ENCODE results near the gene SERTAD1.
A peak's percentile ranks its signal among the peaks of the same experiment; 100 is the strongest.

Gene SERTAD1

GRCh38 chr19:40415768-40416167, 10.0 kb downstream of the SERTAD1 start:
- no peak overlapping the region for H3K14ac ChIP-seq (ENCODE audit: low read length)
- no peak overlapping the region for H4K8ac ChIP-seq (ENCODE audit: low read depth, low read length)
- no peaks in the 10 kb centered on the region for H3K36me3 ChIP-seq (replicated peaks in 1 of 2; ENCODE audit: control insufficient read depth in 2 of 2, insufficient read depth in 2 of 2, low read length in 2 of 2)
- H4K91ac ChIP-seq (ENCODE audit: low read depth, low read length, poor library complexity) = no peak overlapping the region
- H3K27ac ChIP-seq (replicated peaks; ENCODE audit: low read length) = no peak overlapping the region
- no peak overlapping the region for H2BK120ac ChIP-seq (ENCODE audit: low read depth, low read length)
- H3K27me3 ChIP-seq (ENCODE audit: control insufficient read depth in 3 of 3, insufficient read depth in 3 of 3, low read depth in 1 of 3, low read length in 3 of 3) = no peaks in the 10 kb centered on the region
- H3K4me1 ChIP-seq (ENCODE audit: control insufficient read depth in 2 of 2, insufficient read depth in 1 of 2, low read depth in 1 of 2, low read length in 2 of 2) = peaks cover 4 to 16% of the 10 kb centered on the region in 2 donors
- H3K4me3 ChIP-seq (ENCODE audit: low read length in 2 of 2) = no peak overlapping the region
- DNase-seq (ENCODE audit: low spot score) = no peak
- no peak overlapping the region for H3K9ac ChIP-seq (ENCODE audit: low read depth, low read length, poor library complexity)
- no peak overlapping the region for H2BK15ac ChIP-seq (ENCODE audit: low read length)
- H3K4me2 ChIP-seq (ENCODE audit: insufficient read depth, low read length, poor library complexity, severe bottlenecking) = no peak overlapping the region
- H2AK5ac ChIP-seq (ENCODE audit: low read depth, low read length) = peak overlapping the region; percentile 35
- no peaks in the 10 kb centered on the region for H3K9me3 ChIP-seq (replicated peaks in 1 of 2; ENCODE audit: control insufficient read depth in 2 of 2, insufficient read depth in 1 of 2, low read depth in 1 of 2, low read length in 2 of 2)
- peak overlapping the region; percentile 44 for H2BK12ac ChIP-seq (ENCODE audit: low read length)
- no peak overlapping the region for H3K4ac ChIP-seq (ENCODE audit: low read length)
- H3K79me1 ChIP-seq (ENCODE audit: low read depth, low read length) = no peaks in the 10 kb centered on the region
- WGBS, 2 donors (ENCODE audit: extremely low coverage in 2 of 2, insufficient read length in 2 of 2, insufficient replicate concordance in 1 of 2) = no CpG with 5 or more reads among the region's 2 CpGs
- no peak overlapping the region for H2AFZ ChIP-seq (ENCODE audit: low read length)
- no peak overlapping the region for H3K23ac ChIP-seq (ENCODE audit: low read depth, low read length, poor library complexity)
- no peak overlapping the region for H2BK5ac ChIP-seq (ENCODE audit: low read length)
- H3K18ac ChIP-seq (ENCODE audit: low read length) = no peak overlapping the region

DNA sequence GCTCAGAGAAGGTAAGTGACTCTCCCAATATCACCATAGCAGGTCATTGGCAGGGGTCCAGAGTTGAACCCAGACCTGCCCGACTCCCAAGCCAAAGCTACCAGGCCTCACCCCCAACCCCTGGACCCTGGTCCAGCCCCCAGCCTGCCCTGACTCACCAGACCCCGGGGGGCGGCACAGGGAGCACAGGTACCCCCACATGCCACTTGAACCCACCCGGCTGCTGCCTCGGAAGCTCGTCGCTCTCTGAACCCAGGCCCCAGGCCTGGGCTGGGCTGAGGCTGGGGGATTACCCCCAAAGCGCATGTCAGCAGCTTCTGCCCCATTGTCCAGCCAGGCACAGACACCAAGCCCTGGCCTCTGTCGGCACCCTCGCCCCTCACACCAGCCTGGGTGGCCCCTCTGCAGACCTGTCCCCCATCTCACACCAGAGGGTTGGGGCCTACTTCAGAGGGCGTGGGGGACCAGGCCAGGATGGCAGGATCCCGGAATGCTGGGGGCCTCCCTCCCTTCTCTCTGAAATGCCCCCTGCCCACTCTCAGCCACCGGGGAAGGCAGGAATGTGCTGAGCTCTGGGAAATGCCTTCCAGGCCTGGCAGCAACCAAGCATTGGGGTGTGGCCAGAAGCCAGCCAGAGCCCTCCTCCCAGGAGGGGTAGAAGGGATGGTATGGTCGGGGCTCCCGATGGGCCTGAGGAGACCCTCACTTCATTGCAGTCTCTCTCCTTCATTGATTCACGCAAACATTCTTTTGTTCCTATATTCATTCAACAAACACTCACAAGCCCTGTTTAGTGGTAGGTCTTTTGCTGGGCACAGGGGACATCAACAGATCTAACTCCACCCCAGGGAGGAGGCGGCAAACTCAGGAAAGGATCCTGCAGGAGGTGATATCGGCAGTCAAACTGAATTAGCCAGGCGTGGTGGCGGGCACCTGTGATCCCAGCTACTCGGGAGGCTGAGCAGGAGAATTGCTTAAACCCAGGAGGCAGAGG, 11.0 kb downstream of the SERTAD1 start:
- no peak overlapping the region for H3K23ac ChIP-seq (ENCODE audit: low read depth, low read length, poor library complexity)
- H3K9me3 ChIP-seq (replicated peaks in 1 of 2; ENCODE audit: control insufficient read depth in 2 of 2, insufficient read depth in 1 of 2, low read depth in 1 of 2, low read length in 2 of 2) = no peaks in the 10 kb centered on the region
- H2BK5ac ChIP-seq (ENCODE audit: low read length) = peak overlapping the region; percentile 79
- H3K36me3 ChIP-seq (replicated peaks in 1 of 2; ENCODE audit: control insufficient read depth in 2 of 2, insufficient read depth in 2 of 2, low read length in 2 of 2) = no peaks in the 10 kb centered on the region
- no peak overlapping the region for H3K9ac ChIP-seq (ENCODE audit: low read depth, low read length, poor library complexity)
- H2BK15ac ChIP-seq (ENCODE audit: low read length) = peak overlapping the region; percentile 93
- no peak for DNase-seq (ENCODE audit: low spot score)
- H3K4me2 ChIP-seq (ENCODE audit: insufficient read depth, low read length, poor library complexity, severe bottlenecking) = no peak overlapping the region
- H3K4me3 ChIP-seq (ENCODE audit: low read length in 2 of 2) = no peak overlapping the region
- H3K14ac ChIP-seq (ENCODE audit: low read length) = no peak overlapping the region
- no peak overlapping the region for H3K4ac ChIP-seq (ENCODE audit: low read length)
- H3K27ac ChIP-seq (replicated peaks; ENCODE audit: low read length) = no peak overlapping the region
- H2BK12ac ChIP-seq (ENCODE audit: low read length) = no peak overlapping the region
- H3K4me1 ChIP-seq (ENCODE audit: control insufficient read depth in 2 of 2, insufficient read depth in 1 of 2, low read depth in 1 of 2, low read length in 2 of 2) = peaks cover 9 to 23% of the 10 kb centered on the region in 2 donors
- no peak overlapping the region for H4K8ac ChIP-seq (ENCODE audit: low read depth, low read length)
- peak overlapping the region; percentile 96 for H2AK5ac ChIP-seq (ENCODE audit: low read depth, low read length)
- no CpG with 5 or more reads among the region's 21 CpGs for WGBS, 2 donors (ENCODE audit: extremely low coverage in 2 of 2, insufficient read length in 2 of 2, insufficient replicate concordance in 1 of 2)
- H3K27me3 ChIP-seq (ENCODE audit: control insufficient read depth in 3 of 3, insufficient read depth in 3 of 3, low read depth in 1 of 3, low read length in 3 of 3) = no peaks in the 10 kb centered on the region
- no peak overlapping the region for H2AFZ ChIP-seq (ENCODE audit: low read length)
- H4K91ac ChIP-seq (ENCODE audit: low read depth, low read length, poor library complexity) = peak overlapping the region; percentile 54
- no peaks in the 10 kb centered on the region for H3K79me1 ChIP-seq (ENCODE audit: low read depth, low read length)
- H3K18ac ChIP-seq (ENCODE audit: low read length) = peak overlapping the region; percentile 67
- H2BK120ac ChIP-seq (ENCODE audit: low read depth, low read length) = no peak overlapping the region

GRCh38 chr19:40413291-40413845, 12.4 kb downstream of the SERTAD1 start, which contains the start of gene PRX:
TSS of gene PRX (minus strand) at chr19:40413378. CDS start at chr19:40407932, 5,446 bp downstream.
- peak within 1 kb of the TSS; percentile 18 for H2BK12ac ChIP-seq (ENCODE audit: low read length)
- peak within 1 kb of the TSS; percentile 96 for H2AK5ac ChIP-seq (ENCODE audit: low read depth, low read length)
- H2BK120ac ChIP-seq (ENCODE audit: low read depth, low read length) = no peak within 1 kb of the TSS
- H3K36me3 ChIP-seq (replicated peaks in 1 of 2; ENCODE audit: control insufficient read depth in 2 of 2, insufficient read depth in 2 of 2, low read length in 2 of 2) = no peaks in the 10 kb centered on the region
- H3K4me2 ChIP-seq (ENCODE audit: insufficient read depth, low read length, poor library complexity, severe bottlenecking) = no peak within 1 kb of the TSS
- H2AFZ ChIP-seq (ENCODE audit: low read length) = peak within 1 kb of the TSS; percentile 84
- H3K27me3 ChIP-seq (ENCODE audit: control insufficient read depth in 3 of 3, insufficient read depth in 3 of 3, low read depth in 1 of 3, low read length in 3 of 3) = no peaks in the 10 kb centered on the region
- no peaks in the 10 kb centered on the region for H3K79me1 ChIP-seq (ENCODE audit: low read depth, low read length)
- H4K8ac ChIP-seq (ENCODE audit: low read depth, low read length) = no peak within 1 kb of the TSS
- H4K91ac ChIP-seq (ENCODE audit: low read depth, low read length, poor library complexity) = no peak within 1 kb of the TSS
- DNase-seq (ENCODE audit: low spot score) = no peak
- H2BK15ac ChIP-seq (ENCODE audit: low read length) = no peak within 1 kb of the TSS
- peaks cover 12 to 26% of the 10 kb centered on the region in 2 donors for H3K4me1 ChIP-seq (ENCODE audit: control insufficient read depth in 2 of 2, insufficient read depth in 1 of 2, low read depth in 1 of 2, low read length in 2 of 2)
- H3K9ac ChIP-seq (ENCODE audit: low read depth, low read length, poor library complexity) = no peak within 1 kb of the TSS
- WGBS, 2 donors (ENCODE audit: extremely low coverage in 2 of 2, insufficient read length in 2 of 2, insufficient replicate concordance in 1 of 2) = no CpG with 5 or more reads among the region's 18 CpGs
- H2BK5ac ChIP-seq (ENCODE audit: low read length) = no peak within 1 kb of the TSS
- no peak within 1 kb of the TSS for H3K27ac ChIP-seq (replicated peaks; ENCODE audit: low read length)
- H3K23ac ChIP-seq (ENCODE audit: low read depth, low read length, poor library complexity) = no peak within 1 kb of the TSS
- peak within 1 kb of the TSS; percentile 21 for H3K14ac ChIP-seq (ENCODE audit: low read length)
- H3K4me3 ChIP-seq (ENCODE audit: low read length in 2 of 2) = peak within 1 kb of the TSS in 1 of 2 donors; percentile 9
- no peaks in the 10 kb centered on the region for H3K9me3 ChIP-seq (replicated peaks in 1 of 2; ENCODE audit: control insufficient read depth in 2 of 2, insufficient read depth in 1 of 2, low read depth in 1 of 2, low read length in 2 of 2)
- H3K18ac ChIP-seq (ENCODE audit: low read length) = peak within 1 kb of the TSS; percentile 32
- H3K4ac ChIP-seq (ENCODE audit: low read length) = no peak within 1 kb of the TSS

GRCh38 chr19:40412866-40413265, 12.9 kb downstream of the SERTAD1 start:
- Histone ChIP-seq H2BK12ac (ENCODE audit: low read length) (peak overlapping the region; percentile 18), H3K27me3 (ENCODE audit: control insufficient read depth in 3 of 3, insufficient read depth in 3 of 3, low read depth in 1 of 3, low read length in 3 of 3) (no peaks in the 10 kb centered on the region), H4K8ac (ENCODE audit: low read depth, low read length) (no peak overlapping the region), H3K4me1 (ENCODE audit: control insufficient read depth in 2 of 2, insufficient read depth in 1 of 2, low read depth in 1 of 2, low read length in 2 of 2) (peaks cover 12 to 26% of the 10 kb centered on the region in 2 donors), H2BK120ac (ENCODE audit: low read depth, low read length) (no peak overlapping the region), H2AFZ (ENCODE audit: low read length) (peak overlapping the region; percentile 84), H3K36me3 (replicated peaks in 1 of 2; ENCODE audit: control insufficient read depth in 2 of 2, insufficient read depth in 2 of 2, low read length in 2 of 2) (no peaks in the 10 kb centered on the region), H3K27ac (replicated peaks; ENCODE audit: low read length) (no peak overlapping the region), H3K4me2 (ENCODE audit: insufficient read depth, low read length, poor library complexity, severe bottlenecking) (no peak overlapping the region), H3K9ac (ENCODE audit: low read depth, low read length, poor library complexity) (no peak overlapping the region), H3K4ac (ENCODE audit: low read length) (no peak overlapping the region), H2BK15ac (ENCODE audit: low read length) (no peak overlapping the region), H3K14ac (ENCODE audit: low read length) (no peak overlapping the region), H3K9me3 (replicated peaks in 1 of 2; ENCODE audit: control insufficient read depth in 2 of 2, insufficient read depth in 1 of 2, low read depth in 1 of 2, low read length in 2 of 2) (no peaks in the 10 kb centered on the region), H3K23ac (ENCODE audit: low read depth, low read length, poor library complexity) (no peak overlapping the region), H3K4me3 (ENCODE audit: low read length in 2 of 2) (no peak overlapping the region), H3K79me1 (ENCODE audit: low read depth, low read length) (no peaks in the 10 kb centered on the region), H2BK5ac (ENCODE audit: low read length) (no peak overlapping the region), H4K91ac (ENCODE audit: low read depth, low read length, poor library complexity) (no peak overlapping the region), H3K18ac (ENCODE audit: low read length) (peak overlapping the region; percentile 32), H2AK5ac (ENCODE audit: low read depth, low read length) (no peak overlapping the region)
- no peak for DNase-seq (ENCODE audit: low spot score)
- WGBS, 2 donors (ENCODE audit: extremely low coverage in 2 of 2, insufficient read length in 2 of 2, insufficient replicate concordance in 1 of 2) = no CpG with 5 or more reads among the region's 4 CpGs

Measured in neuronal stem cell (in vitro differentiated cells).